Left forelimb (tissue), 1 donor: ENCODE data around the gene FMOD.
"Not testable (repeated sequence)": the region's sequence is repeated elsewhere in the genome, so short reads cannot be mapped to it uniquely, and the experiment has no call there.

Experiments used
- DNase-seq: peaks from one replicate; pipeline ENCODE4 v3.0.0-alpha.2; 2018; ENCODE audit warnings: low spot score

The FMOD gene

GRCh38 chr1:203305809-203306088, 45.2 kb downstream of the FMOD start:
- DNase-seq = no peak

DNA sequence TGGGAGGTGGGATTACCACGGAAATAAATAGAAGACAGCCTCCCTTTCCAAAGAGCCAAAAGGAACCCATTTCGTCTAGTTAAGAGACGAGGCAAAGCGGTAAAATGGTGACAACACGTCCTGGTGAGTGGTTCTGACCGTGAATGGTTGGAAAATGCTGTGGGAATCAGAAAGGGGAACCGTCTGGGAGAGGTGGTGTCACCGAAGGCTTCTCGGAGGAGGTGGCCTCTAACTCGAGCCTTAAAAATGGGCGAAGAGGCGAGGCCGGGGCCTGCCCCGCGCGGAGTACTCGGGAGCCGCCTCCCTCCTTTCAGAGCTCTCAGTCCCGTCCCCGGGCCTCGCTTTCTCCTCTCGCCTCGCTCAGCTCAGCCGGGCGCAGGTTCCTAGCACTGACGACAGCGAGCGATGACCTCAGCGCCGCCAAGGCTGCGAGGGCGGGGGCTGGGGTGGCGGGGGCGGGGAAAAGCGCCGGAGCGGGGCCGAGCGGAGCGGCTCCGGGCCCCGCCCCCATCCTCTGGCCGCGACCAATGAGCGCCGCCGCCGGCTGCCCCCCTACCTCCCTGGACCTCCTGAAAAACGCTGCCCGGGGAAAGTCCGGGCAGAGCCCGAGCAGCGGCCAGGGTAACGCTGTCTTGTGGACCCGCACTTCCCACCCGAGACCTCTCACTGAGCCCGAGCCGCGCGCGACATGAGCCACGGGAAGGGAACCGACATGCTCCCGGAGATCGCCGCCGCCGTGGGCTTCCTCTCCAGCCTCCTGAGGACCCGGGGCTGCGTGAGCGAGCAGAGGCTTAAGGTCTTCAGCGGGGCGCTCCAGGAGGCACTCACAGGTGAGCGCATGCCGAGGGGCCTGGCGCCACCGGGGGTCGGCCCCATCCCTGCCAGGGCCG, 45.8 kb downstream of the FMOD start, which contains the start of gene BTG2:
BTG2 (plus strand) TSS at position 601 of the 890 bp plus-strand sequence; CDS start at position 689, 88 bp downstream.
- peak; percentile 94 for DNase-seq

DNA sequence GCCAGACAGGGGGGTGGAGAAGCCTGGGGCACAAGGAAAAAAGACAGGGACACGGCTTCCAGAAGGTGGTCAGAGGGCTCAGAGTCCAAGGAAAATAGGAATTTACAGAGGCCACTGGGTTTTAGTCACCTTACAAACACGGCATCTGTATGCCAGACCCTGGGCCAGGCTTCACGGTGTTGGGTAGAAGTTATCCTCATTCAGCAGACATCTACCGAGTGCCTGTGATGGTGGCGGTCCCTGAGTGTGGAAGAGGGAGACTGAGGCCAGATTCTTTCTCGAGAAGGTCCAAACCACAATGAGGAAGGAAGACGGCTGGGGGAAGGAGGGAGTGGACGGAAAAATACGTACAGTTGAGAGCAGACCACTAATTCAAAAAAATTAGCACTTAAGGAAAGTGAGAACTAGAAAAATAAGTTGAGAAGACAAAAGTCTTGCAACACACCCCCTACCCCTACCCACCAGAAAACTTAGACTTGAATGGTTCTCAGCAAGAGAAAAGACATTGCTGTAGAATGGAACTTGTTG, 46.5 kb downstream of the FMOD start:
- no peak for DNase-seq

- DNase-seq = no peak
Measured at GRCh38 chr1:203302894-203303293, 48.0 kb downstream of the FMOD start.

DNA sequence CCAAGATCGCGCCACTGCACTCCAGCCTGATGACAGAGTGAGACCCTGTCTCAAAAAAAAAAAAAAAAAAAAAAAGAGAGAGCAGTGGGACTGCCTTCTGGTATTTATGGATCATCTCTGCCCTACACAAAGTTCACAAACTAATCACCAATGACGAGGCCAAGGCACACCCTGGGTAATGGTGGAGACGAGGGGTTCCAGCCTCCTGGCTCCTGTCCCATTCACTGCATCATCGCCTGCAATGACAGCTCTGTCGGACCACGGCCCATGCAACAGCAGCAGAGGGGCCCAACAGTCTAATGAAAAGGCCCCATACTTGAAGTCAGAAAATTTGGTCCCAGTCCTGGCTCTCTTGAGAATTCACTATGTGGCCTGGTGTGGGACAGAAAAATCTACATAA, 48.5 kb downstream of the FMOD start:
- no peak for DNase-seq

DNA sequence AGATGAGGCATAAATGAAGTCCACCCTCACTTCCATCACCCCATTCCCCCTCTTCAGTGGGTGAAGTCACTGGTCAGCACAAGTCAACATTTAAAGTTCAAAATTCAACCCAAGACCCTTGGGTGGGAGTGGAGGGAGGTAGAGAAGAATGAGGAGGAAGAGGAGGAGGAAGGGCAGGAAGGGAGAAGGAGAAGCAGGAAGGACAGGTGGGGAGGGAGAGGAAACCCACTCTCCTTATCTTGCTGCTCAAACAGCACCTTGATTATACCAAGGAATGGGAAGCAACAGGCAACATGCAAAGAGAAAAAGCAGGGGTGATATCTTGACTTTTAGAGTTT, 49.6 kb downstream of the FMOD start:
- no peak for DNase-seq

GRCh38 chr1:203300441-203301330, 50.2 kb downstream of the FMOD start:
- no peak for DNase-seq

GRCh38 chr1:203299719-203300429, 51.0 kb downstream of the FMOD start:
- not testable (repeated sequence) for DNase-seq

- no peak for DNase-seq
Measured at GRCh38 chr1:203299169-203299568, 51.8 kb downstream of the FMOD start.

- no peak for DNase-seq
Measured at GRCh38 chr1:203296460-203297073, 54.4 kb downstream of the FMOD start.

- DNase-seq = no peak
Measured at GRCh38 chr1:203295796-203296195, 55.1 kb downstream of the FMOD start.

DNA sequence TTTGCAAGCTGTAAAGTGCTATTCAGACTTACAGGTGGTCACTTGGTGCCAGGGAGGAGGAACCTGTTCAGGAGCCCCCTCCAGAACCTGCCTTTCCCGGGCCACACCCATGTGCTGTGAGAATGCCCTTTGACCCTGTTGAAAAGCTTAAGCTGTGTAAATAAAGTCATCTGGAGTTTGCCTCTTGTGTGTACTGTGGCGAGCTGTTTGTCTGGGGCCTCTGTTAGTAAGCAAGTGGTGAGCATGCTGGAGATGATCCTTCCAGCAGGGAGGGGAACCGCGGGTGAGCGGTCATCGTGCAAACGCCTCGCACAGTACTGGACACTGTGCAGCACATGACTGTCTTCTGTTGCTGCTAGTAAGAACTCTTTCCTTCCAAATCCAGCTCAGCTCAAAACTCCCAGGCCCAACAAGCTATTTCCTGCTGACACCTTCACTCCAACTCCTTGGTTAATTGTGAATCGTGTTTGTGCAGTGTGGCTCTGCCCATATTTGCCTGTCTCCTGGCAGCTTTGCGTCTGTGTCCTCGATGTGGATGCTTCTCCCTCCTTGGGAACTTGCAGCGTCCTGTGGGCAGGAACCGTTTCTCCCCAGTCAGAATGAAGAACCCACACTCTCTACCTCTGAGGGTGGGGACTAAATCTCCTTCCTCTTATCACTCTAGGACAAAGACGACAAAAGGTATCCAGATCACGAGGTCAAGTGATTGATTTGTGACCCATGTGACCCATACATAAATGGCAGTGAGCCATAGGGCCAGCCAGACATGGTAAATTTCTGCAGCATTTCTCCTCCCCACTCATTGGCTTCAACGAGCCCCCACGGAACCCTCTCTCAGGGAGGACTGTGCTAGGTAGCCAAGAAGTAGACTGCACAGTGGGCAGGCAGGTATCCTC, 59.5 kb downstream of the FMOD start:
- DNase-seq = no peak
